Dermis blood vessel endothelial cell (primary cell): ENCODE measurements around the gene NT5E. TPM values are rescaled to one million over a fixed set of nuclear protein-coding genes. Genes with fewer than 3 reads are reported as not detected.

Experiments used
- DNase-seq: peaks from one replicate; pipeline ENCODE4 v3.0.0; 2010
- total RNA-seq: library from RNA; depleted of rRNA; stranded (reverse); fragments of >200 nt; gene quantifications from 2 replicates; pipeline ENCODE4 v1.2.3, GENCODE V29; 2014

NT5E gene
- total RNA-seq, 1 donor from 2014 or later = 96.7 TPM

DNA sequence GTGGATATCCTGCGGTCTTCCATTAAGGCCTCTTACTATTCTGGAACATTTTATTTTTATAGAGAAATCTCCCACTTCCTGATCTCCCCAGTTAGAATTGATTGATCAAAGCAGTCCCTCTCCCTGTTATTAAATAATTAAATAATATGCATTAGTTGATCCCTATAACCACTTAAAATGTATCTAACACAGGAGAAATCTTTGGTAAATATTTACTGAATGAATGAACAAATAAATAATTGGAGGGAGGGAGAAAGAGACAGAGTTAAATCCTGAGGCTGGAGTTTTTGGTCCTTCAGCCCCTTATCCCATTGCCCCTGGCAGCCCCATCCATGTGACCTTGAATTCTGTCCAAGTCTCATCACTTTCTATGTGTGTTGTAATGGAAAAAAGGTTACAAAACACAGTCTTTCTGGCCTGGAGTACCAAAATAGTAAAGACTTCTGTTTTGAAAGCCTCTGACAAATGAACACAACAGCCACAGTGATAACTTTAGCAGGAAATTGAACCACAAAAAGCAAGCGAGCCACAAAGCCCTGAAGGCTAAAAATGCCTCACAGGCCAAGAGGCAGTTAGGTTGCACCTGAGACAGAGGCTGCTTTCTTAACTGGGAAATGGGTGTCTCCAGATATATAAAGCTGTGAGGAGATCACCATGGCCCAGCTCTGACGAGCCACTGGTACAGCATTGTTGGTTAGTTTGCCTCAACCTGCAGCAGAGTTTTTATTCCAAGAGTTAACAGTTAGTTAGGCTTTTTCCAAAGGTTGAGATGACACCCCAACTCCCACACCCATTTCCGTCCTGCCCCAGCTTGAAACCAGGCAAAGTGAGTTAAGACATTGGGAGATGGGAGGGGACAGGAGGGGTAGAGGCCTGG, 11.3 kb downstream of the NT5E start:
- peak; percentile 73 for DNase-seq

DNA sequence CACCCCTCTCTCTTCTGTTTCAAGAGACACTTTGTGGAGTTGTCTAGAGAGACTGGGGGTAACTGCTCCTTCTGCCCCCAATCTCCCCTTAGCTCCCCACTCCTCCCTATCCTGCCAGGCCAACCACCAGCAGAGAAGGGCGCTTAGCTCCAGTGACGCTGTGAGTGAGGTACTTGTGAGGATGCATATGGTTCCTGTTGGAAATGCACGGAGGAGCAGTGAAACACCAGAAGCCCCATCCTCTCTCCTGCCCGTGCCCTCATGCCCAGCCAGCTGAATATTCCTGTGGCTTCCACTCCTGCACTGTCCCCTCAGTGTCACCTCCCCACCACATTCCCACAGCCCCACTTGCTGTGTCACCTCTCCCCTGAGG, 11.9 kb downstream of the NT5E start:
- DNase-seq = peak; percentile 81

DNA sequence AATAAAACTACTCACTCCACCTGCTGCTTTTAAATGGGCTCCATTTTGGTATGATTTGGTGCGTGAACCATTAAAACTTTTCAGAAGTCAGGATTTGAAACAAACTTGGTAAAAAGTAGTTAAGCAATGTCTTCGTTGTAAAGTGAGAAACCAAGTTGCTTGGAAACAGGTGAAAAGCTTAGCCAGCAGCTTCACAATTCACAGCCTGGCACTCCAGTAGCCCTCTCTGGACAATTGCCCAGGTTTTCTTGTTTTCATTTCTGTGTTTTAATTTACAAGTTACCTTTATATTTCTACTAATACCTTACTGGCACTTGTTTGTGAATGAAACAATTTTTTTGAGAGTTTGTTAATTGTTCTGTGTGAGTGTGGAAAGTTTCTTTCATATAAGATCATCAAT, 12.8 kb downstream of the NT5E start:
- peak; percentile 49 for DNase-seq

DNA sequence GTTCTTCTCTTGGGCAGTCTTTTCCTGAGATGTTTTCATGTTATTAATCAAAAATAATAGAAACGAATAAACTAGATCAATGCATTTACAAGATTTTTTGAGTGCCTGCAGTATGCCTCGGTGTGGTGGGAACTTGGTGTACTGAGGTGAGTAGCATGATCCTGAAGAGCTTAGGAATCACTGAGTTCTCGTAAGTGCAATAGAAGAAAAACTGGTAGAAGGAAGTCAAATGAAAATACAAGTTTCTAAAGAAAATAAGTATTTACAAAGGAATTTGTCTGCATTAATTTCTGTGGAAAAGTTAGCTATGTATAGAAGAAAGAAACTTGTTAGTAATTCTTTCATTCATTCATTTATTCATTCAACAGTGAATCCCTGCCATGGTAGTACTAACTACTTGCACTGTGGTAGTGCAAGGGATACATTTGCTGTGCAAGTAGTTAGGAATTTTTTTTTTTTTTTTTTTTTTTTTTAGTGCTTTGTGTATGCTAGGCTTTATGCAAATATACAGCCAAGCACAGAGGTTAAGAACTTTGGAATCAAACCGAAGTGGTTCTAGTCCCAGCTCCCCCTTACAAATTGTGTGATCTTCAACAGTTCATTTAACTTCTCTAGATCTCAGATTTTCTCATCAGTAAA, 13.9 kb downstream of the NT5E start:
- DNase-seq = peak; percentile 20

DNA sequence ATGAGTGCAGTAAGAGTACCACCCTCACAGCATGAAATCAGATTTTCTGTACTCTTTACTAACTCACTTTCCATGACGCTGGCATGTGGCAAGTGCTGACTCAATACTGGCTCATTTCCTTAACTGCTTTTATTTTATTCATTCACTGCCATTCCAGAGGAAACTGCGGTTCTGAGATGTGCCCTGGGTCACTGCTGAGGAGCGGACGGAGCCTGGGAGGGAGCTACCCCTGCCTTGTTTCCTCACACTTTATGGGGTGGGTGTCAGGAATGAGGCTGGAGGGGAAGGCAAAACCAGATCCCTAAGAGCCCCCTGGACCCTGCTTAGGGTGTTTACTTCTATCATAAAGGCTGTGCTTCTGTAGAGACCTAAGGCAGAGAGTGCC, 14.4 kb downstream of the NT5E start:
- peak; percentile 98 for DNase-seq

DNA sequence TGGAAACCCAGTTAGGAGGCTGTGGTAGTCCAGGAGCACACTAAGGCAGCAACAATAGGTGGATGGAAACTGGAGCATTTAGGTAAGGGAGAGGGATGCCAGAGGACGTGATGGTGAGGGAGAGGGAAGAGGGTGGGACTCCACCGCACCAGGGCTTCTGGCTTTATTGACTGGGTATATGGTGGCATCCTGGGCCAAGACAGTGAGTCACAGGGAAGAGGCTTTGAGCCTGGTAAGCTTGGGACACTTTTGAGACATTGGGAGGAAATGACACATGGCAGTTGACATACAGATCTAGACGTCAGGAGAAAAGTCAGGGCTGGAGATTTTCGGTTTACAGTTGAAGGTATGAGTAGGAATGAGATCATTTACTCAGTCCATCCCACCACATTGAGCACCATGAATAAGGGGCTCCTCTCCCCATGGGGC, 14.9 kb downstream of the NT5E start:
- peak; percentile 93 for DNase-seq

DNA sequence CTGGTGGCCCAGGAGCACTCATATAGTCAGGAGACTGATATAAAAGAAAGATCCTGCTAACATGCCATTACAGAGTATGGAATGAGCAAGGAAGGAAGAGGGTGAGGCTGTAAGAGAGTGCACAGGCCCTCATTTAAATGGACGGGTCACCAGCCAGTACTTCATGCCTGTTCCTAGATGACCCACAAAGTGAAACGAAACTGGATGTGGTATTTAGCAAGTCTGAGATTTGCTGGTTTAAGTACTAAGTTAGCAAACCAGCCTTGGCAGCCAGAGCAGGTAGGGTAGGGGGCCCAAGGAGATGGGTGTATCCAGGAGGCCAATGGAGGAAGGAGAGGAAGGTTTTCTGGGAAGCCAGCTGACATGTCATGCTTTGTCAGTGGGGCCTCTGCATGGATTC, 15.9 kb downstream of the NT5E start:
- no peak for DNase-seq

DNA sequence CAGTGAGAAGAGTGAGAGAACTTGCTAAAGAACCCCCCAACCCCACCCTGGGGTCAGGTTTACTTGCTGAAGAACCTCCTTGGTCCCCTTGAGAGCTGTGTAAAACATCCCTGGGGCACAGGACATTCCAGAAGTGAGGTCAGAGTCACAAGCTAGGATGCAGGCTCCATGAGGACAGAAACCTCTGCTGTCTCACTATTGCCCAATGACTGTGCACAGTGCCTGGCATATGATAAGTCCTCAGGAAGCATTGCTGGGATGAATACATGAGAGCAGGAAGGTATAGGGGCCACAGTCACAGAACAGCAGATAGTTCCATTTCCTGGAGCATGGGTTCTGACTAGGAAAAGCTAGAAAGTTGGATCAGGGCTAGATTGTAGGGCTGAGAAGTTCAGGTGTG, 18.4 kb downstream of the NT5E start:
- DNase-seq = no peak

DNA sequence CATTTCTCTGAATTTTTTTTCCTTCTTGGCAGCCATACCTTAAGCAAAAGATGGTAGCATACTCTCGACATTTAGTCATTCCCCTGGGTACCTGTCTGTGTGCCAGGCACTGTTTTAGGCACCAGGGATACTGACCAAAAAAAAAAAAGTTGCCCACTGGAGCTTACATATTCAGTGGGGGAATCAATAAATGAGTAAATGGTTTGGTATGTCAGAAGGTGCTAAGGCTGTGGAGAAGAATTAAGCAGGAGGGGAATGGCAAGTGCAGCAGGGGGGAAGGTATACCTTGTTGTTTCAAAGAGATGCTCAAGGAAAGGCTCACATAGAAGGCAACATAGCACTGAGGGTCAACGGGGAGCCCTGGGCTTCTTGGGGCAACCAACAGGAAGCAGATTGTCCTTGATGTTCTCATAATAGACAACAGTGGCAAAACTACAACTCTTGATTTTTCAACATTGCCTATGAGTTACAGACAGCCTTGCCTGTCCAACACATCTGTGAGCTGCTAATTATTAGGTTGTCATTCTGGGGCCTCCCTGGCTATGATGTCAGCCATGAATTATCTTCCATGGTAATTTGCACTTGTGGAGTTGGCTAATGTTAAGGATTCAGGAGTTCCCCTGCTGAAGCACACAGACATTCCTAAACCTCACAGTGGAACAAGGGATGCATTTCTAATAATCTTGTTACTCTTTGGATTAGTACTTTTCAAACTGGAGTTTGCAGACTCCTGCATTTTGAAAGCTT, 19.6 kb downstream of the NT5E start:
- DNase-seq = no peak

DNA sequence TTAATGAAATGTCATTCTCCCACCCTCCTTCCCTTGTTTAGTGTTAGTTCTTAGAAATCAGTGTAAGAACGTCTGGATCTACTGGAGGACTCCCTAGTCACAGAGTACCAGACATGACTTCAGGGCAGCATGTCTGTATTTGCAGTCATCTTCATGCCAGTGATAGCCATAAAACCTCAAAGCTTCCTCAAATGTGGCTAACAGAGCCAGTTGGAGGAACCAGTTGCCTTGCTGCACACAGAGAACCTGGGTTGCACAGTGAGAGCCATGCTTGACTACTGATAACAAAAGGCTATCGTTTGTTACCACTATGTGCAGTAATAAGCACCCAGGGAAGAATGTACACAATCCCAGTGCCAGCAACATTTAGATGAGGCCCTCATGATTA, 20.1 kb downstream of the NT5E start:
- no peak for DNase-seq

DNA sequence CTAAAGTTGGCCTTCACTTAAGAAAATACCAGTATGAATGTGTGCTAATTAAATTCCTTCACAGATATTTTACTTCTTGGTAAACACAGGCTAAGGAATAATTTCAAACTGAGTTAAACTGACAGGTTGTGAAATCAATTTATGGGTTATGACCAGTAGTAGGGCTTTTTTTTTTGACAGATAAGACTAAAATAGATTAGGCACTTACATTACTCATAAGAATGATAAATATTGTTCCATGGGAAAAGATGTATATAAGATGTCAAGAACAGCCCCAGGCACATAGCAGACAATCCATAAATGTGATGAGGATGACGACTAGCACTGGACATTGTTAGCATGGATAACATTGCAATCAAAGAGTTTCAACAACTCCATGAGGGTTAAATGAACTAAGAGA, 22.9 kb downstream of the NT5E start:
- DNase-seq = no peak

DNA sequence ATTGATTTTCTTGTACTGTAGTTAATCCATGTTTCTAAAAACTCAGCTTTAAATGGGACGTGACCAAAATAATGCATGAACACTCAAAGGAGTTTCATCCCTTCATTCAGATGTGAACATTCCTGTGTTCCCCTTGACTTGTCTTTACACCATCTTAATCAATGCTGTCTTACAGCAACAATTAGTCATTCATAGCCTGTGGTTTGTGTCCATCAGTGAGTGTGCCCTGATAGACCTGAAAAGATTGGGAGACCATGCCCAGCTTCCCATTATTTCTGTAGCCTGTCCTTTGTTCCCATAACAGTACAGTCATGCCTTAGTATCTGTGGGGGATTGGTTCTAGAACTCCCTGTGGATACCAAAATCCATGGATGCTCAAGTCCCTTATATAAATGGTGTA, 23.9 kb downstream of the NT5E start:
- DNase-seq = no peak

DNA sequence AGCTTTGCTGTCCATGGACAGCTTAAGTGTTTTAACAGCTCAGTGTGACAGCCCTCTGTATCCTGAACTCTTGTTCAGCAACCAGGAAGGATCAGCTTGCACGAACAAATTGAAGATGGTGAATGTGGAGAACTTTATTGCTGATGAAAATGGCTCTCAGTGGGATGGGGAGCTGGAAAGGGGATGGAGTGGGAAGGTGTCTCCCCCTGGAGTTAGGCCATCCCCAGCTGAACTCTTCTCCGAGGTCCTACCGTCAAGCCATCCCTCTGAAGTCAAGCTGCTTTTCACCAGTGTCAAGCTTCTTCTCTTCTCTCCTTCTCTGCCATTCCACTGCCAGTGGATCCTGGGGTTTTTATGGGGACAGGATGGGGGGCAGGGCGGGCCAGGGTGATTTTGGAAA, 26.6 kb downstream of the NT5E start:
- DNase-seq = no peak

DNA sequence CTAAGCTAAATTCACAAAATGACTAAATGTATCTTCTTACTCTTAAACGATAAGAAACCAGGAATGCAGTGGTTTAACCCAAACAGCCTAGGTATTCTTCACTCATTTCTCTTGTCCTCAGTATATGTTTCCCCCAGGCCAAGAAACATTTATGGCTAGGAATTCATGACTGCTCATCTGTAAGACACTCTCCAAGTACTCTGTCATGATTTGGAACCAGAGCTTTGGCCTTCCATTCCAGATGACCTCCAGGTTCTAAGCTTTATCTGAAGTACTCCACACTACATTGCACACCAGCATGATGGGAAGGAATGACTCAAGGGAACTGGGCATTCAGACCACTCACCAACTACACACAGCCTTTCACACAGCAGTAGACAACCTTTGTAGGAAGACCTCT, 29.3 kb downstream of the NT5E start:
- DNase-seq = no peak

DNA sequence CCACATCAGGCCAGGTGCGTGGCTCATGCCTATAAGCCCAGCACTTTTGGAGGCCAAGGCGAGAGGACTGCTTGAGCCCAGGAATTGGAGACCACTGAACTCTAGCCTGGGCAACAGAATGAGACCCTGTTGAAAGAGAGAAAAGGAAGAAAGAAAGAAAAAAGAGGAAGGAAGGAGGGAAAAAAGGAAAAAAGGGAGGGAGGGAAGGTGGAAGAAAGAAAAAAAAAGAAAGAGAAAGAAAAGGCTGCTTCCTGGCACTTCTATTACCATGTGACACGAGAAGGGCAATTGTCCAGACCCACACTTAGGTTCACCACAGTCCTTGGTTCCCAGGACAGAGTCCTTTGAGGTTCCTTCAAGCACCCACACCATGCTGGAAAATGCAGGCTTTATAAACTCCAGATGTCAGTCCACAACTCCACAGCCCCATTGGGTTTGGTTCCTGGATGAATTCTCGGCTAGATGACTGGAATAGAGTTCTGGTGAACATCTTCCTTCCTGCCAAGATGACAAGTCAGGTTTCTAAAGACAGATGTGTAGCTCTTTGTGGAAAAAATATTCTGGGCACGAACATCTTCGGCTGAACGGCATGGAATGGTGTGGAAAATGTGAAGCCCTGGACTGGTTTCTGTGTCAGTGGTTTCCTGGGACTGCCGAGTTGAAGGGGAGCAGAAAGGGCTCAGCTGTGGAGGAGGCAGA, 32.5 kb downstream of the NT5E start:
- DNase-seq = no peak

DNA sequence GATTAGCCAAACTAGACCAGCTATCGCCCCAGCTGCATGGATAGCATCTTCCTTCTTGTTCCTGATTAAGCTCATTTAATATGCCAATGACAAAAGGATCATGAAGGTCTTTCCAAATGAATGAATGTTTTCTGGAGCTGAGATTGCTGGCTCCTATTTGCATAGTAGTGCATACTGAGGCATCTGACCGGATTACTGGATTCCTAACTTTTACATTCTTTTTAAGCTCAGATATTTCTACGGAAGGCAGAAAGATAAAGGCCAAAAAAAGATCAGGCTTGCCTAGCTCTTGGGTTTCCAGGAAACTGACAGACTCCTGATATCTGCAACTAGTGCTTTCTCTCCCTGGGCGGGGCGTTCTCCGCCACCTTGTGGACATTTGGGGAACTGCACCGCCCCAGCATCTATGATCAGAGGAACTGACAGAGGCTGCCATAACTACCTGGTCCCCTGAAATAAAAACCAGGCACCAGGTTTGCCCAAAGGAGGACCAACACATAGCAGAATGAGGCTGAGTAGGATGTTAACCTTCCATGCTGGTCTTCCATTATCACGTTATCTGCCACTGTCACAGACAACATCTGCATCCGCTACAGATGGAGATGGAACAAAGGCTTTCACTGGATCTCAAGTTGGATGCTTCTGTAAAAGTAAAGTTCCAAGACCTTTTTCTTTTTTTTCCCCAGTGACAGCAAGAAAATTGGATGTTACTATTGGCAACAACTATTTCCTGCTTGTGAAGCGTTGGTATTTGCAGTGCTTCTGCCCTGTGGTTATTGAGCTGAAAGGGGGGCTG, 33.2 kb downstream of the NT5E start:
- peak; percentile 85 for DNase-seq

DNA sequence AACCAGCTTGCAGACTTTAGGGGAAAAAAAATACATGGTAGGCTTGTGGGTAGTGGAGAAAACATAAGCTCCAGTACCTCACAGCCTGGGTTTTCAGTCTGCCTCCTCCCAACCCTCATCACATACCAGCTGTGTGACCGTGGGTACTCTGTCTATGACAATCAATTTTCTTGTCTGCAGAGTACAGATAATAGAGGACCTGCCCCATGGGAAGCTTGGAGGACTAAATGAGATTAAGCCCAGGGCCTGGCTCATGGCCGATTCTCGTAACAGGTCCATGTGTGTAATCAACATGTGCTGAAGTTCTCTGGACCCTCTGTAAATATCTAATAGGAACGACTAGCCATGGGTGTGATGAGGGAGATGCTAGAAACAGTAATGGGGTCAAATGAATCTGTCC, 34.0 kb downstream of the NT5E start:
- DNase-seq = no peak

DNA sequence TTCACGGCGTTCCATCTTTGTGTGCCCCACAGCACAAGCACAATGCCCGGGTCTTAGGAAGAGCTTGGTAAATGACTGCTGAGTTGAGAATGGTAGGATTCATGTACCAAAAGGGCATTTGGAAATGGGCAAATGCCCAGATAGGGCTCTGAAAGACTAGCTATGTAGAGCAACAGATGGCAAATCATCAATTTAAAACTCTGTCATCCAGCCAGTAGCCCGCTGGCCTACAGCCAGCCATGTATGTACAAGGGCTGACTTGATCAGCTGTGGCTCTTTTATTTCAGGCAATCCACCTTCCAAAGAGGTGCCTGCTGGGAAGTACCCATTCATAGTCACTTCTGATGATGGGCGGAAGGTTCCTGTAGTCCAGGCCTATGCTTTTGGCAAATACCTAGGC, 35.1 kb downstream of the NT5E start:
- DNase-seq = no peak

DNA sequence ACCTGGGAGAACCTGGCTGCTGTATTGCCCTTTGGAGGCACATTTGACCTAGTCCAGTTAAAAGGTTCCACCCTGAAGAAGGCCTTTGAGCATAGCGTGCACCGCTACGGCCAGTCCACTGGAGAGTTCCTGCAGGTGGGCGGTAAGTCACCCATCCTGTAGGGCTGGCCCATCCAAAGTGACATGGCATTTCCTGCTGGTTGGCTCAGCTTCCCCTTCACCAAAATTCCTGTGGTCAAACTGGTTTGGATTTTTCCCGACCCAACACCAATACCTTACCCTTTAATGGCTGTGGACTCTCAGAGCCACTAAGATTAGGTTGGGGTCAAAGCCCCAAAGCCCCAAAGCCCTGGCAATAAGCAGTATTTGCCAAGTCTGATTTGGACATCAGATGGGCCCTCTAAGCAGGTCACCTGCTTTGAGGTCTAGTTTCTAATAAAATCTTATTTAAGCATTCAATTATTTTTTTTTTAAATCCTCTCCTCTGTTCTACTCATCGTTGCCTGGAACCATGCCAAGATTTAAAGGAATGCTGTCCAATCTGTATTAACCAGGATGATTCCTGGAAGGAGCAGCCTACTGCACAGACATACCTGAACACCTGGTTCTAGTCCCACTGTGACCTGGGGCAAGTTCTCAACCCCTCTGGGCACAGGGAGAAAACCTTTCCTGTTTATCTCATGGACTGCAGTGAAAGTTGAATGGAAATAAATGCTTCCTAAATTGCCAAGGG, 40.8 kb downstream of the NT5E start:
- DNase-seq = peak; percentile 25

DNA sequence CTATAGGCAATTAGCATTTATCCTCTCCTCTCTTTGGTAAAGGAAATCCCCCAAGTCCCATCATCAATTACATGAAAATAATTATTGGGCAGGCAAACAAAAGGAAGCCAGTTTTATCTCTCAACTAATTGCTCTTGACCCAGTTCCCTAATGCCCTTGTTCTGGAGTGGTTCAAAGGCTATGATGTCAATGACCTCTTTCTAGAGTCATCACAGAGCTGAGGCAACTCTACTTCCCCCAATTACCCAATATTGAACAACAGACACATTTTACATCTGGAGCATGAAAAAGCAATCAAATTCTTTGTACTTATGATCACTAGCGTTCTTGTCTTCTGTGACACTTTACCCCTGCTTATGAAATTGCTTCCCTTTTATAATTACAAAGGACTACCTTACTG, 43.5 kb downstream of the NT5E start:
- no peak for DNase-seq
